Nucleus accumbens (tissue), 56 donors: ENCODE results near the gene C3orf33.

Experiments
- DNase-seq, 56 donors: peaks; one replicate each; lab custom pipeline; 2025; lab: John Stamatoyannopoulos, UW

C3orf33 gene

GRCh38 chr3:155790272-155790925, 15.7 kb downstream of the C3orf33 start:
- DNase-seq: no peak

GRCh38 chr3:155785662-155786295, 20.3 kb downstream of the C3orf33 start:
- DNase-seq: no peak

GRCh38 chr3:155782390-155782953, 23.6 kb downstream of the C3orf33 start:
- DNase-seq: no peak

- no peak for DNase-seq
These were observed 25.8 kb downstream of the C3orf33 start for GRCh38 chr3:155780291-155780690.

- DNase-seq: no peak
These were observed 27.6 kb downstream of the C3orf33 start for GRCh38 chr3:155778462-155778861.

GRCh38 chr3:155772801-155773200, 33.3 kb downstream of the C3orf33 start:
- DNase-seq: no peak

GRCh38 chr3:155771126-155771525, 35.0 kb downstream of the C3orf33 start:
- DNase-seq: no peak

GRCh38 chr3:155766206-155766605, 39.9 kb downstream of the C3orf33 start:
- no peak for DNase-seq

GRCh38 chr3:155763870-155764463, 42.1 kb downstream of the C3orf33 start:
- no peak for DNase-seq

- DNase-seq: no peak
These were observed 45.4 kb downstream of the C3orf33 start for GRCh38 chr3:155760653-155761052.

GRCh38 chr3:155757577-155757976, 48.5 kb downstream of the C3orf33 start:
- DNase-seq: no peak

GRCh38 chr3:155753038-155753639, 52.9 kb downstream of the C3orf33 start:
- no peak for DNase-seq

- DNase-seq: no peak
These were observed 57.3 kb downstream of the C3orf33 start for GRCh38 chr3:155748611-155749365.

- no peak for DNase-seq
These were observed 58.2 kb downstream of the C3orf33 start for GRCh38 chr3:155747946-155748290.

- no peak for DNase-seq
These were observed 58.7 kb downstream of the C3orf33 start for GRCh38 chr3:155747286-155747945.

GRCh38 chr3:155746703-155747102, 59.4 kb downstream of the C3orf33 start:
- DNase-seq: no peak

GRCh38 chr3:155745795-155746550, 60.1 kb downstream of the C3orf33 start:
- peak in 22 of 56 donors; percentile 1 to 33 (median 11) for DNase-seq

- DNase-seq: peak in 53 of 56 donors; percentile 6 to 76 (median 43)
These were observed 61.3 kb downstream of the C3orf33 start, which contains the start of gene PLCH1 for GRCh38 chr3:155744626-155745324. Gene PLCH1 (minus strand): TSS chr3:155745071. CDS start chr3:155704224, 40,847 bp downstream.
